ENCODE results near the gene LIPK.
"Not testable (repeated sequence)": the region's sequence is repeated elsewhere in the genome, so short reads cannot be mapped to it uniquely, and the experiment has no call there.

LIPK gene, protein sequence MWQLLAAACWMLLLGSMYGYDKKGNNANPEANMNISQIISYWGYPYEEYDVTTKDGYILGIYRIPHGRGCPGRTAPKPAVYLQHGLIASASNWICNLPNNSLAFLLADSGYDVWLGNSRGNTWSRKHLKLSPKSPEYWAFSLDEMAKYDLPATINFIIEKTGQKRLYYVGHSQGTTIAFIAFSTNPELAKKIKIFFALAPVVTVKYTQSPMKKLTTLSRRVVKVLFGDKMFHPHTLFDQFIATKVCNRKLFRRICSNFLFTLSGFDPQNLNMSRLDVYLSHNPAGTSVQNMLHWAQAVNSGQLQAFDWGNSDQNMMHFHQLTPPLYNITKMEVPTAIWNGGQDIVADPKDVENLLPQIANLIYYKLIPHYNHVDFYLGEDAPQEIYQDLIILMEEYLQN

GRCh38 chr10:88705958-88706357 lies at the start of gene LIPK:
Gene LIPK, plus strand, starts transcription at chr10:88706249. Its CDS starts 18,295 bp downstream, at chr10:88724544.
- DNase-seq (ENCODE audit: low spot score) = no peak

DNA sequence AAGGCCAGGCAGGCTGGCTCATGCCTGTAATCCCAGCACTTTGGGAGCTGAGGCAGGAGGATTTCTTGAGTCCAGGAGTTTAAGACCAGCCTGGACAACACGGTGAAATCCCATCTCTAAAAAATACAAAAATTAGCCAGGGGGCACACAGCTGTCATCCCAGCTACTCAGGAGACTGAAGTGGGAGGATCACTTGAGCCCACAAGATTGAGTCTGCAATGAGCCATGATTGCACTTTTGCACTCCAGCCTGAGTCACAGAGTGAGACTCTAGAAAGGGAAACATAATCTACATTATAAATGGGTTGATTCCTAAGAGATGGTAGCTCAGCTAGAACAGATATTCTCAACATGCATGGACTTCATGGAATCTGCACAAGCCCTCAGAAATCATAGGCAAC lies 48.1 kb upstream of the LIPK start:
- DNase-seq (ENCODE audit: low spot score) = no peak

GRCh38 chr10:88659725-88660597 lies 46.1 kb upstream of the LIPK start:
- DNase-seq (ENCODE audit: low spot score) = peak; percentile 13

DNA sequence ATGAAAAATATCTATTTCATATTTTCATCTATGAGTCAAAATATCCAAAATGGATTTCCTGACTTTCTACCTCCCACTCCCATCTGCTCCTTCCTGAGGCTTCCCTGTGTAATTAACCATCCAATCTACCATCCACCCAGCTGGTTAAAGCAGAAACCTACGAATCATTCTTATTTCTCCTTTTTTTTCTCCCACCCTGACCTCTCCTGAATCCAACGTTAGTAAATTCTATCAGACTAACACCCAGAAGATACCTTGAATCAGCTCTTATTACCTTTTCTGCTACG lies 45.5 kb upstream of the LIPK start:
- DNase-seq (ENCODE audit: low spot score) = no peak

GRCh38 chr10:88661018-88661417 lies 45.0 kb upstream of the LIPK start:
- DNase-seq (ENCODE audit: low spot score) = no peak

DNA sequence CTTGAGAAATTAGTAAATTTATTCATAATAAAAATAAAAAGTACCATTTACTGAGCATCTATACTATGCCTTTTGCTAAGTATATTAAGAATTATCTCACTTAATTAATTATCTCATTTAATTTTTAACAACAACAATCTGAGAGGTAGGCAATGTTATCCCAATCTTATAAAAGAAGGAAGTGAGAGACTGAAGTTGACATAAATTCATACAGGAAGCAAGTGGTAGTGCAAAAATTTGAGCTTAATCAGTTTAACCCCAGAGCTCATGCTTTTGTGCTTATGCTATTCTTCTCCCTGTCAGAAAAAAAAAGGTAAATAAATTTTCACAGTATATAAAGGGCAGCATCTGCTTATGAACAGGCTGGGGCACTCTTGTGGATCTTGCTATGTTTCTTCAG lies 44.5 kb upstream of the LIPK start:
- no peak for DNase-seq (ENCODE audit: low spot score)

GRCh38 chr10:88663153-88663552 lies 42.9 kb upstream of the LIPK start:
- DNase-seq (ENCODE audit: low spot score) = not testable (repeated sequence)

GRCh38 chr10:88664142-88664541 lies 41.9 kb upstream of the LIPK start, which contains the start of gene LIPF:
Gene LIPF, plus strand, starts transcription at chr10:88664442. Its CDS starts 2,856 bp downstream, at chr10:88667298.
- DNase-seq (ENCODE audit: low spot score) = no peak

GRCh38 chr10:88668465-88668864 lies 37.6 kb upstream of the LIPK start:
- no peak for DNase-seq (ENCODE audit: low spot score)

GRCh38 chr10:88670497-88670896 lies 35.6 kb upstream of the LIPK start:
- no peak for DNase-seq (ENCODE audit: low spot score)

DNA sequence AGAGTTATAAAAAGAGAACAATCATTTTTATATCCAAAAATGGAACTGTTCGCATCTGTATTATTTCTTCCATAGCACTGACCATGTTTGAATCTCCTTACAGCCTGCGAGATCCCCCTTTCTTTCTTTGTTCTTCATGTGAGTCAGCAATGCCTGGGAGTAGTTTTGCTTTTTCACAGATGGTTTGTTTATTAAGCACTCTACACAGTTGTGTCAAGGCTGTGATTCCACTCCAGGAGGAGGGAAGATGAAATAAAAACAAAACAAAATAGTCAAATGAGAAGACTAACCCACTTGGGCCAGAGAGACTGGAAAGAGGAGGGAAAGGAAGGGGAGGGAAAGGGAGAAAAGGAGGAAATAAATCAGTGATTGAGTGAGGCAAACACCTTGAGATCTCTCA lies 34.0 kb upstream of the LIPK start:
- DNase-seq (ENCODE audit: low spot score) = no peak

- DNase-seq (ENCODE audit: low spot score) = no peak
Measured at GRCh38 chr10:88676283-88677060, 29.6 kb upstream of the LIPK start.

DNA sequence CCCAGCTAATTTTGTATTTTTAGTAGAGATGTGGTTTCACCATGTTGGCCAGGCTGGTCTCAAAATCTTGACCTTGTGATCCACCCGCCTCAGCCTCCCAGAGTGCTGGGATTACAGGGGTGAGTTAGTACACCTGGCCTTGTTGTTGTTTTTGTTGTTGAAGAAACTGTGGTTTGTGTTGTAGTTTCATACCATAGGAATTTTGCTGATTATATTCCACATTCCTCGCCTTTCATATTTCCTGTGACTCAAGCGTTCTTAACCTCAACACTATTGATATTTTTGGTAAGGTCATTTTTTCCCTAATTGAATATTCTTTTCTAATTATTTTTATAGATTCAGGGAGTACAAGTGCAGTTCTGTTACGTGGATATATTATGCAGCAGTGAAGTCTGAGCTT lies 25.1 kb upstream of the LIPK start:
- DNase-seq (ENCODE audit: low spot score) = no peak

- no peak for DNase-seq (ENCODE audit: low spot score)
Measured at GRCh38 chr10:88682491-88682890, 23.6 kb upstream of the LIPK start.

DNA sequence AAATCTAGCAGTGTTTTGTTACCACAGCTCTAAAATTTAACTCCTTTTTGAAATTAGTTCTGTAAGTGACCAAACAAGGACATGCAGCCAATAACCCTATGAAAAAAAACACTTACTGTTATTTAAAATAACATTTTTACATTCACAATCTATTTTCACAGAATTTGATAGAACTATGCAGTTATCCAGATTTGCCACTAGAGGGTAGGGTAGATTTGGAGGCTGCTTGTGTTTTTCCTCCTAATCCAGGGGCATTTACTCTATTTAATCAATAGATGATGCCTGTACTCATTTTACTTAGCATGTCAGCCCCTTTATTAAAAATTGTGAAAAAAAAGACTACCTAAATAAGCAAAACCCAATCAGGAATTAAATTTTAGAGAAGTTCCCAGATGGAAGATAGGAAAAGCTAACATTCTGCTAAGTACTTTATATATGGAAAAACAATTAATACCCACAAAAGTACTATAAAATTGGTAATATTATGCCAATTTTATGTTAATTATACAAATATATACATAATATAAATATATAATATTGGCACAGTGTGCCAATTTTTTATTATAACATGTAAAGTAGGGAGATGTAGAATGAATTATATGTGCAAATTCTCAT lies 18.1 kb upstream of the LIPK start:
- DNase-seq (ENCODE audit: low spot score) = peak; percentile 47

GRCh38 chr10:88689366-88689765 lies 16.7 kb upstream of the LIPK start:
- DNase-seq (ENCODE audit: low spot score) = no peak

GRCh38 chr10:88693392-88694020 lies 12.5 kb upstream of the LIPK start:
- peak; percentile 12 for DNase-seq (ENCODE audit: low spot score)

- DNase-seq (ENCODE audit: low spot score) = no peak
Measured at GRCh38 chr10:88702848-88703597, 3.0 kb upstream of the LIPK start.

DNA sequence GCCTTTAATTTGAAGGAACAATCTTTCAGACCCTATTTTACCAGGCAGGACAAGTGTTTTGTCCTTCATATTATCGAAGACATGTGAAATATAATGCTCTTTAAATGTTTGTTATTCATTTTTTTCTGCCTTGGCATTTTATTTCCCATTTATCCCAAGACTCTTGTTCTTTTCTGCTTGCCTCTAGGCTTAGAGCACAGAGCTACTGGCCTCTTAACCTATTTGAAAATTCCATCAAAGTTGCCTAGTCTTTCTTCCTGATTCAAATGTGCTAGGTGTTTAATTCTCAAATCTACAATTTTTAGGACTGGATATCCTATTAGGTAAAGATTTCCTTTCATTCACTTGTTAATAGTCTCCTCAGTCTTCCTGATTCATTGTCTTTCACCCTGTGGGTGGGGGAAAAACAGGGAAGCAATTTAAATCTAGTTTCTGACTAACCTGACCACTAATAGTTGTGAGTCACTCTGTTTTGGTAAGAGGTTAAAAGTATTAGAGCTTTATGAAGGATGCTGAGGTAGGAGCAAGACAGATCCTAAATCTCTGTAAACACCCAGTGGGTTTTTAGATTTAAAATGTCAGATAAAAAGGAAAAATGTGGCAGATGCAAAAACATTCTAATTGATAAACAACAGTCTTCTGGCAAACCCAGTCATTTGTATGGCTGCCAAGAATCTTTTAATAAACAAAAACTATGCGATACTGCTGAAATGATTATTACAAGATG lies 1.5 kb downstream of the LIPK start:
- peak; percentile 56 for DNase-seq (ENCODE audit: low spot score)

DNA sequence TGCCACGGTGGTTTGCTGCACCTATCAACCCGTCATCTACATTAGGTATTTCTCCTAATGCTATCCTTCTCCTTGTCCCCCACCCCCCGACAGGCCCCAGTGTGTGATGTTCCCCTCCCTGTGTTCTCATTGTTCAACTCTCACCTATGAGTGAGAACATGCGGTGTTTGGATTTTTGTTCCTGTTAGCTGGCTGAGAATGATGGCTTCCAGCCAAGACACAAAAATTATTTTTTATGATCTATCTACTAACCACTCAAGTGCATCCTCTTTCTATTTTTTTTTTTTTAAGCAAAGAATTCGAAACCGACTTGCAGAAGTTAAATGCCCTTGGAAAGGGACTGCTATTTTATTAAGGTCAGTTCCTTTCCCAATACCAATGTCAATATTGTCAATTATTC lies 3.3 kb downstream of the LIPK start:
- DNase-seq (ENCODE audit: low spot score) = not testable (repeated sequence)
